Hepatocyte (in vitro differentiated cells): ENCODE results near the gene PSMB7.

Experiments
- CTCF ChIP-seq: fragments of 200-600 bp; sonication (generic); IDR thresholded peaks from 2 replicates; pipeline ENCODE4 v1.5.1; 2016; ENCODE audit warnings: antibody characterized with exemption, mild to moderate bottlenecking; ENCODE audit not compliant: poor library complexity
- EZH2 ChIP-seq: fragments of 200-600 bp; sonication (generic); IDR thresholded peaks from 2 replicates; pipeline ENCODE4 v1.6.1; 2016; ENCODE audit warnings: antibody characterized with exemption, mild to moderate bottlenecking, borderline replicate concordance

GRCh38 chr9:124350494-124351263 lies 64.6 kb downstream of the PSMB7 start:
- TF ChIP-seq CTCF: no peak
- no peak for TF ChIP-seq EZH2
